ENCODE measurements around the gene DAD1. TPM values are rescaled to one million over a fixed set of nuclear protein-coding genes. Genes with fewer than 3 reads are reported as not detected.

Gene DAD1
- total RNA-seq, 1 experiment from 2014 or later: 162 TPM

GRCh38 chr14:22577334-22577908 is 11.6 kb downstream of the DAD1 start:
- TF ChIP-seq EGR1 (IDR thresholded peaks at IDR 0.05; ENCODE audit: low read depth) (no peak), ZFX (IDR thresholded peaks at IDR 0.05) (no peak), ZBTB33 (IDR thresholded peaks at IDR 0.05; ENCODE audit: extremely low read depth, insufficient replicate concordance, low read length) (no peak), ZNF274 (IDR thresholded peaks at IDR 0.05; ENCODE audit: low read depth, low read length) (no peak), EZH2phosphoT487 (IDR thresholded peaks at IDR 0.05; ENCODE audit: borderline replicate concordance) (no peak), JUND (IDR thresholded peaks at IDR 0.05) (no peak), SRF (IDR thresholded peaks at IDR 0.05; ENCODE audit: low read depth) (no peak), FOSL1 (IDR thresholded peaks at IDR 0.05; ENCODE audit: low read depth) (no peak), EZH2 (IDR thresholded peaks at IDR 0.05) (no peak), SIN3A (IDR thresholded peaks at IDR 0.05; ENCODE audit: low read depth) (no peak), SP1 (IDR thresholded peaks at IDR 0.05; ENCODE audit: low read depth) (no peak), CTCF (IDR thresholded peaks at IDR 0.05 in 2 of 3, conservative IDR thresholded peaks at IDR 0.05 in 1 of 3; ENCODE audit: borderline replicate concordance in 1 of 3, insufficient read depth in 1 of 3, low read depth in 2 of 3, low read length in 2 of 3) (no peak)
- TF ChIP-seq, protein P1, sequence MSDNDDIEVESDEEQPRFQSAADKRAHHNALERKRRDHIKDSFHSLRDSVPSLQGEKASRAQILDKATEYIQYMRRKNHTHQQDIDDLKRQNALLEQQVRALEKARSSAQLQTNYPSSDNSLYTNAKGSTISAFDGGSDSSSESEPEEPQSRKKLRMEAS (IDR thresholded peaks at IDR 0.05): no peak
- no peaks in the 10 kb centered on the region for H3K27me3 ChIP-seq (ENCODE audit: insufficient read depth, low read length)
- no TSS peak for BruUV-seq (replicated peaks)
- no peak overlapping the region for H3K9ac ChIP-seq (ENCODE audit: low read length)
- peaks cover 9% of the 10 kb centered on the region; the same call in 1 of the 2 replicates for H4K20me1 ChIP-seq (ENCODE audit: insufficient read depth)
- ChIA-PET CTCF (no interaction called here), POLR2A (no interaction called here), RAD21 (ENCODE audit: low non-redundant PET in 1 of 2, low total read pairs in 2 of 2, uncharacterized antibody in 2 of 2, unreplicated experiment in 2 of 2) (no interaction called here)
- H3K9me2 ChIP-seq (ENCODE audit: insufficient read depth): no peaks in the 10 kb centered on the region
- H3K4me1 ChIP-seq (ENCODE audit: control insufficient read depth in 1 of 2, insufficient read depth in 2 of 2, low read length in 2 of 2): peaks cover 3 to 9% of the 10 kb centered on the region in 2 experiments; a peak in 2 of 4 replicates
- DNase-seq (ENCODE audit: low read depth, low spot score): no peak
- no peak overlapping the region for H3K27ac ChIP-seq (ENCODE audit: low read depth, low read length)
- H3K4me2 ChIP-seq (ENCODE audit: low read length): no peak overlapping the region
- H2AFZ ChIP-seq (ENCODE audit: low read depth, low read length, poor library complexity, severe bottlenecking): no peak overlapping the region
- no peak overlapping the region for H3K4me3 ChIP-seq (replicated peaks in 1 of 2; ENCODE audit: low read depth in 1 of 2, low read length in 2 of 2)
- H3K9me3 ChIP-seq (ENCODE audit: control insufficient read depth in 1 of 2, insufficient read depth in 1 of 2, low read depth in 1 of 2, low read length in 2 of 2): no peaks in the 10 kb centered on the region
- intact Hi-C loops (cut with micrococcal nuclease): no loop called here
- peaks cover 71% of the 10 kb centered on the region for H3K79me2 ChIP-seq (ENCODE audit: insufficient read depth, low read length)
- ATAC-seq: no peak
- peaks cover 5 to 23% of the 10 kb centered on the region in 2 experiments for H3K36me3 ChIP-seq (ENCODE audit: control insufficient read depth in 1 of 2, insufficient read depth in 2 of 2, low read length in 2 of 2)
